GM12892 (cell line): ENCODE results near the gene CDK7.

Source experiments
- POLR2A ChIP-seq: IDR thresholded peaks from 2 replicates; pipeline ENCODE4 v1.6.1; 2011; ENCODE audit warnings: low read depth, low read length, control low read depth
- POLR2AphosphoS5 ChIP-seq: IDR thresholded peaks from 2 replicates; pipeline ENCODE4 v1.6.1; 2011; ENCODE audit warnings: low read depth, low read length, control low read depth

- TF ChIP-seq POLR2A (no peak), POLR2AphosphoS5 (no peak)
These were observed 41.9 kb downstream of the CDK7 start for GRCh38 chr5:69276422-69277174.
